ENCODE measurements around the gene PRSS33.

DNA sequence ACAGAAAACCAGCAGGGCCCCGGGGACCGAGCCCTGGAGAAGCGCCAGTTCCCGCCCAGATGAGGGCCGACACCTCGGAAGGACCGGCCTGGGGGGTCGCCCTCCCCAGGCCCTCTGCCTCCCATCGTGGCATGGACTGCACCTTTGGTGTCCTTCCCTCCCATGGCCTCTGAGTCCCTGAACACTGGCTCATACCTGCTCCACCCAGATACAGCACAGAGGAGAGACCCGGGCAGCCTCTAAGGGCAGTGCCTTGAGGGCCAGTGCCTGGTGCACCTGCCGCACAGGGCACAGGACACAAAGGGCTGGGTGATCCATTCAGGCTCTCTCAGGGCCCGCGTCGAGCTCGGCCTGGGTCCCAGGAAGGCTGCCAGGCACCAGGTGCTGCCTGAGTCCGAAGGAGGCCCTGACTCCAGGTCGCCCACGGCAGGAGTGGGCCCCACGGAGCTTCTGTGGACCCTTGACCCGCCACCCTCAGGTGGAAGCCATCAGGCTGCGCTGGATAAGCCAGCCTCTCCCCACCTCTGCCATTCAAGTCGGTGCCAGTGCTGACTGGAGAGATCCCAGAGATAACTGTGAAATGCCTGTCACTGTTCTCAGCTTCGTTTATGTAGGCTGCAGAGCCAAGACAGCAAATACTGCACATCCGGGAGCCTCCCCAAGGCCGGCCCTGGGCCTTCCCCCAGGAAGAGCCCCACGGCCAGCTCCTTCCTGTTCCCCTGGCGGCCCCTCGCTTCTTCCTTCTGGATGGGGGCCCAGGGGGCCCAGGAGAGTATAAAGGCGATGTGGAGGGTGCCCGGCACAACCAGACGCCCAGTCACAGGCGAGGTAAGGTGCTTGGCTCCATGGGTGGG is 42.4 kb upstream of the PRSS33 start, which contains the start of gene ZG16B:
- TF ChIP-seq, protein P1, sequence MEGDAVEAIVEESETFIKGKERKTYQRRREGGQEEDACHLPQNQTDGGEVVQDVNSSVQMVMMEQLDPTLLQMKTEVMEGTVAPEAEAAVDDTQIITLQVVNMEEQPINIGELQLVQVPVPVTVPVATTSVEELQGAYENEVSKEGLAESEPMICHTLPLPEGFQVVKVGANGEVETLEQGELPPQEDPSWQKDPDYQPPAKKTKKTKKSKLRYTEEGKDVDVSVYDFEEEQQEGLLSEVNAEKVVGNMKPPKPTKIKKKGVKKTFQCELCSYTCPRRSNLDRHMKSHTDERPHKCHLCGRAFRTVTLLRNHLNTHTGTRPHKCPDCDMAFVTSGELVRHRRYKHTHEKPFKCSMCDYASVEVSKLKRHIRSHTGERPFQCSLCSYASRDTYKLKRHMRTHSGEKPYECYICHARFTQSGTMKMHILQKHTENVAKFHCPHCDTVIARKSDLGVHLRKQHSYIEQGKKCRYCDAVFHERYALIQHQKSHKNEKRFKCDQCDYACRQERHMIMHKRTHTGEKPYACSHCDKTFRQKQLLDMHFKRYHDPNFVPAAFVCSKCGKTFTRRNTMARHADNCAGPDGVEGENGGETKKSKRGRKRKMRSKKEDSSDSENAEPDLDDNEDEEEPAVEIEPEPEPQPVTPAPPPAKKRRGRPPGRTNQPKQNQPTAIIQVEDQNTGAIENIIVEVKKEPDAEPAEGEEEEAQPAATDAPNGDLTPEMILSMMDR (IDR thresholded peaks at IDR 0.05 in 8 of 11, conservative IDR thresholded peaks at IDR 0.05 in 3 of 11): no peak
- TF ChIP-seq POLR2AphosphoS5 (IDR thresholded peaks at IDR 0.05): peak; percentile 15 to 56 (median 42)

All from spleen (tissue), 7 donors.